Ureter (tissue), 1 donor: Measurements from ENCODE around the gene IL16. TPM values are rescaled to one million over a fixed set of nuclear protein-coding genes. Genes with fewer than 3 reads are reported as not detected.

Experiments used
- DNase-seq: peaks from one replicate; pipeline ENCODE4 v3.0.0-alpha.2; 2020; ENCODE audit warnings: low spot score
- total RNA-seq: library from RNA; stranded (reverse); gene quantifications from one replicate; pipeline ENCODE4 v1.2.4, GENCODE V29; 2023
- donor health status: DM: yes; HTN: yes; CAD: no.

IL16 gene
- total RNA-seq, 1 donor from 2014 or later, result 18.5 TPM

DNA sequence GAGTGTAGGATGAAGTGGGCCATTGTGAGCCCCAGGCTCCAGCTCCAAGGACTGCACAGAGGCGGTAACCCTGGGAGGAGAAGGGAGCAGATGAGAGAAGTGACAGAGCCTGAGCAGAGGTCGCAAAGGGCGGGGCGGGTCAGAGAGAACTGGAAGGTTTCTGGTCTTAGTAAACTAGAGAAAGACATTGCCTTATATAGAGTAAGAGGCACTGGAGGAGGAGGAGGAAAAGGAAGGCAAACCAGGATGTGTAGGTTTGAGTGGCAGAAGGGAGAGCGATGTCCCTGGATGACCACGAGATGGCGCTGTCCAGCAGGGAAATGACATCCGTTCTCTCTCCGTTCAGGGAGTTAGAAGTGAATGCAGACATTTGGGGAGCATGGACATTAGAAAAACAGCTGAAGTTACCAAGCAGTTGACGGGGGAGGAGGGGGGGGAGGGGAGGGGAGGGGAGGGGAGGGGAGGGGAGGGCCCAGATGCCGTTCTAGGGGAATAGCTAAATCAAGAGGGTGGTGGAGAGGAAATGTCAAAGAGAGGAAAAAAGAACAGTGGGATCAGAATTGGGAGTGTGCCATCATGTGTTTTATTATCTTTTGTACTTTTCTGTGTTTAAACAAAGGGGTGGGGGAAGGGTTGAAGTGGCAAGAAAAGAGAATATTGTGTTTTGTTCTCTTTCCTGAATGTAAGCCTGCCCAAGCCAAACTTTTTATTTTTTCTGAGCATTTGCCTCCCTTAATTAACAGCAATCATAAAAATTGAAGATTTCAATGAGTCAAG is 78.4 kb downstream of the IL16 start:
- peak; percentile 86 for DNase-seq

GRCh38 chr15:81275711-81276392 is 79.2 kb downstream of the IL16 start:
- peak; percentile 23 for DNase-seq

- no peak for DNase-seq
Observed at GRCh38 chr15:81276967-81277366, 80.3 kb downstream of the IL16 start.

GRCh38 chr15:81277851-81278250 is 81.2 kb downstream of the IL16 start:
- DNase-seq, result no peak

DNA sequence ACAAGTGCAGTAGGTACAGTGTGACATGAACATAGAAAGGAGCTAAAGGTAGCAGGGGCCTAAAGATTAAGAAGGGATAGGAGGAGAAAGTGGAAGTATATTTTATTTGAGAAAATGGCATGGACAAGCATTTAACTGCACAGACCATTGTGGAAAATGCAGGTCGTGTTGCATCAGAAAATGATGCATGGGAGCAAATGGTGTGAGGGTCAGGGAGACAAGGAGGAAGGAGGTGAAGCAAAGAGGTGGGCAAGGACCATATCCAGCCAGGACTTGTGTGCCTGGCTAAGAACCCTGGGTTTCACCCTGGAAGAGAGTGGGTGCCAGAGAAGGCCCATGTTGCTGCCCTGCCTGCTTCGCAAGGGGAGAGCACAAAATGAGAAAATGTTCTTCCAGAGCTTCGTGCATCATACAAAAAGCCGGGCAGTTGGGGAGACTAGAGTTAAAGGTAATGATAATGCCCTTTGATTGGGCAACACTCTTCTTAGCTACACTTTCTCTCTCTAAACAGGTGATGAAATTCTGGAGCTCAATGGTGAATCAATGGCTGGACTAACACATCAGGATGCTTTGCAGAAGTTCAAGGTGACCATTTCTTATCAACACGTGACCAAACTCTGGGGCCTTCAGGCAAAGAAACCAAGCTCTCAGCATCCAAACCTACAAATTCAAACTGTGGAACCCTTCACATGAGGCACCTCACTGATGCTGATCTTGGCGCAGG is 81.8 kb downstream of the IL16 start:
- no peak for DNase-seq

DNA sequence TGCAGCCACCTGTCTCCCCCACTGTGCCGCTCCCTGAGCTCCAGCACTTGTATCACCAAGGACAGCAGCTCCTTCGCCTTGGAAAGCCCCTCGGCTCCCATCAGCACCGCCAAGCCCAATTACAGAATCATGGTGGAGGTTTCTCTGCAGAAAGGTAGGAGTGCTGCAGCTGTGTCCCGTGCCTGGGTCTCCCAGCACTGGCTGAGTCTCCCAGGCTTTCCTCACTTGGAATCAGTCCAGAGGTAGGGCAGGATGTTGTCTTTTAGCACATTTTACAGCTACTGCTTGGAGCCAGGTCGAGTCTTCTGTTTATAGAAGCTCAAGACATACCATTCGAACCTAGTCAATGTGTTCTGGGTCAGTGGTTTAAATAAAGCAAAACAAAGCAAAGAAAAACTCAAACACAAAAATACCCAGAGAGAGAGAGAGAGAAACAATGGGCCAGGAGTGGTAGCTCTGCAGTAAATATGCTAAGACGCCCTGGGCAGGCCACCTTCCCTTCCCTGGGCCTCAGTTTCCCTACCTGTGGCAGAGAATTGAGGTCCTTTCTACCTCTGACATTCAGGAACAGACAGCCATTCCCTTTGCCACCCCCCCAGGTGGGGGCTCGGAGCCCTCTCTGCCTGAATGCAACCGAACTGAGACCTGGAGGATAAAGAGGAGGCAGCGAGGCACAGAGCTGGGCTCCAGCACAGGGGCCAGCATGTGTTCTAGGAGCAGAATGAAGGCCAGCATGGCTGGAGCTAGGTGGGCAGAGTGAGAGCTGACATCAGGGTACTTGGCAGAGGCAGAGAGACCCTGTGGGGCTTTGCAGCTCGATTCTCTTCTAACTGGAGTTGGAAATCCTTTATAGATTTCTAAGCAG is 83.2 kb downstream of the IL16 start:
- DNase-seq, result no peak

GRCh38 chr15:81280696-81281455 is 84.2 kb downstream of the IL16 start:
- DNase-seq, result no peak

GRCh38 chr15:81281456-81281735 is 84.7 kb downstream of the IL16 start:
- no peak for DNase-seq

DNA sequence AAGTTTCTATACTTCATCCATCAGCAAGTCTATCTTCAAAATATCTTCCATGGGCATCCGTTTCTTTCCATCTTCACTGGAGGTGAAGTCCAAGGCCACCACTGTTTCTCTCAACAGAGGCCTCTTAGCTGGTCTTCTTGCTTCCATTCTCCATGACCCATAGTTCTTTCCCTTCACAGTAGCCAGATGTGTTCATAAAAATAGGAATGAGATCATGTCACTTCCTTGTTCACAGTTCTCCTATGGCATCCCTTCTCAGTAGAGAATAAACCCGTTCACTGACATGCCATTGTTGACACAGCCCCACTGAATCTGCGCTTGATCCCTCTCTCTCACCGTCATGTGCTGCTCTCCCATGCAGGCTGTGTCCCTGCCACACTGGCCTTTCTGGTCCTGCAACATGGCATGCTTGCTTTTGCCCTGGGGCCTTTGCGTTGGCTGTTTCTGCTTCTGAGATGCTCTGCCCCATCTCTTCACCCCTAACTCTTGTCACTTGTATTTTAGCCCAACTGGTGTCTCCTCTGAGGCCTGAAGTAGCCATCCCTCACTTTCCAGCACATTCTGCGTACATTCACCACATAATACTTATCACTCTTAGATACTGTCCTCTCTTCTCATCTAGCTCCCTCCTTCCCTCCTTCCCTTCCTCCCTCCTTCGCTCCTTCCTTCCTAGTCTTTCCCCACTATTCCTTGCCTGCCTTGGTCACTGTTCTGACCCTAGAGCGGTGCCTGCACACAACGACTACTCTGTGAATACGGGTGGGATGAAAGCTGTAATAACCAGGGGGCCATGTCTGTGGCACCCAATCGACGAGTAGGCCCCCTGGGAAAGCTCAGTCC is 85.3 kb downstream of the IL16 start:
- DNase-seq, result no peak

- DNase-seq, result no peak
Observed at GRCh38 chr15:81282606-81282895, 85.9 kb downstream of the IL16 start.

DNA sequence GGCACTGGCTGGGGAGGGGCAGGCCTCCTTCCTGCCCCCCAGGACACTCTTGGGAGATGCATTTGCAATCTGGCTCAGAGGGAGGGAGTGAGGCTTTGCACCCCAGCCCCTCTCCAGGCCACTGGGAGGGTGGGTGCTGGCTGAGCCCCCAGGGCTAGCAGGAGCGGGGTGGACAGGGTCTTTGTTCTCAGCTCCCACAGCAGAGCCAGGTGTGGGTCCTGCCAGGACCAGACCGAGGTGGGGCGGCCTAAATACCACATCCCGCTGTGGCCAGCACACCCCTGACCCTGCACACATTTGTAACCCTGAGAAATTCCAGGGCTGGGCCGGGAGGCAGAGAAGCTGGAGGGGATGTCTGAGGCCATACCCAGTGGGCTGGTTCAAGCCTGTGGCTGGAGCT is 86.2 kb downstream of the IL16 start:
- DNase-seq, result no peak

GRCh38 chr15:81284256-81285031 is 87.8 kb downstream of the IL16 start:
- DNase-seq, result no peak

DNA sequence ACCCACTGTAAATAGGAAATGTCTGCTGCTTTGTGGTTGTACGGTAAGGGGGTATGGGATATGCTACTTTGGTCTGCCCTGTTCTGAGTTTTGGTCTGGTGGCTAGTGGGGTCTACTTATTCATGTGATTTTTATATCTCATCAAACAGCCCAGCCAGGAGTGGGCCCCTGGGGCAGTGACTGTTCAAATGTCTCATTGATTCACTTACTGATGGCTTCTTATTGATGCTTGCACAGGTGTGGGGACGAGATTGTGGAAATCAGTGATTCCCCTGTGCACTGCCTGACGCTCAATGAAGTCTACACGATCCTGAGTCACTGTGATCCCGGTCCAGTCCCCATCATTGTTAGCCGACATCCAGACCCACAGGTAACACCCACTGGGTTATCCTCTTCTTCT is 88.8 kb downstream of the IL16 start:
- DNase-seq, result no peak

GRCh38 chr15:81286621-81287121 is 90.0 kb downstream of the IL16 start:
- DNase-seq, result no peak

- DNase-seq, result no peak
Observed at GRCh38 chr15:81288040-81288439, 91.4 kb downstream of the IL16 start.

GRCh38 chr15:81288616-81289015 is 91.9 kb downstream of the IL16 start:
- no peak for DNase-seq

GRCh38 chr15:81289910-81290309 is 93.2 kb downstream of the IL16 start:
- no peak for DNase-seq

DNA sequence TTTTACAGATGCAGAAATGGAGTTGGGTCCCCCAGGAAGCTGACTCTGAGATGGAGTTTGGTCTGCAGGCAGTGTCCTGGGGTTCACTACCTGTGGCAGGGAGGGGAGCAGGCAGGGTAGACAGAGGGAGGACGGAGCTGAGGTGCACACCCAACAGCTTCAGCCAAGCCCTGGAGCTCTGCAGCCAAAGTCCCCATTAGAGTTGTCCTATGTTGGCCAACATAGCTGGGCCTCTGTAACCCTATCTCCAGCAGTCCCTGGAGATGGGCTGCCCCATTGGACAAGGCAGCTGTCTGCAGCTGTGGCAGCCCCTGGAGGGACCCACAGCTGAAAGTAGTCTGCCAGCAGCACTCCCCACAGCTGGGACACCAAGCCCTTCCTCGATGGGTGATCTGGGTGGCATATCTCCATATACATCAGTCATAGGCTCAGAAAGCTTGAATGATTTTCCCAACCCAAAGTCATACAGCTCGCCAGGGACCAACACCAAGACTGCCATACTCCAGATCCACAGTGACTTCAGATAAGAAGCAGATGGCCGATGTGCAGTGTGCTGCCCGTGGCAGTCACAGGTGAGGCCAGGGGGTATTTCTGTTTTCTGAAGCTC is 95.3 kb downstream of the IL16 start:
- DNase-seq, result no peak

DNA sequence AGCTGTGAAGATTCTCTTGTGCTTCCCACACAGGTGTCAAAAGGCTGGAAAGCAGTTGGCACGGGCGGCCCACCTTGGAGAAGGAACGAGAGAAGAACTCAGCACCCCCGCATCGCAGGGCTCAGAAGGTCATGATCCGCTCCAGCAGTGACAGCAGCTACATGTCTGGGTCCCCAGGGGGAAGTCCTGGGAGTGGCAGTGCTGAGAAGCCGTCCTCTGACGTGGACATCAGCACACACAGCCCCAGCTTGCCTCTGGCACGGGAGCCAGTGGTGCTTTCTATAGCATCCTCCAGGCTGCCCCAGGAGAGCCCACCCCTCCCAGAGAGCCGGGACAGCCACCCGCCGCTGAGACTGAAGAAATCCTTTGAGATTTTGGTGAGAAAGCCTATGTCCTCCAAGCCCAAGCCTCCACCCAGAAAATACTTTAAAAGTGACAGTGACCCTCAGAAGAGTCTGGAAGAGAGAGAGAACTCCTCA is 95.9 kb downstream of the IL16 start:
- DNase-seq, result no peak
